ENCODE data around the gene IWS1. TPM values are rescaled to one million over a fixed set of nuclear protein-coding genes. Genes with fewer than 3 reads are reported as not detected.

Gene IWS1
- total and polyA plus RNA-seq, 9 of the 15 experiments (the other 6 are each of a cell fraction or from before 2014, with no cell fraction given): 20.8 to 67.2 (median 46.6) TPM

GRCh38 chr2:127526132-127527000 lies at the start of gene IWS1 (continued):
- no peak for TF ChIP-seq BRF2 (IDR thresholded peaks at IDR 0.05; ENCODE audit: borderline replicate concordance, insufficient read depth, insufficient read length)
- no peak for TF ChIP-seq MAFG (tag; conservative IDR thresholded peaks at IDR 0.05)
- no peak for TF ChIP-seq ZNF655 (CRISPR knock-in tag; IDR thresholded peaks at IDR 0.05)
- TF ChIP-seq ZNF311 (CRISPR knock-in tag; IDR thresholded peaks at IDR 0.05): no peak
- TF ChIP-seq ZBTB12 (CRISPR knock-in tag; IDR thresholded peaks at IDR 0.05): peak; percentile 76
- no peak for TF ChIP-seq POU5F1 (IDR thresholded peaks at IDR 0.05; ENCODE audit: borderline replicate concordance, low read depth, low read length, partially characterized antibody)
- TF ChIP-seq EP300 (IDR thresholded peaks at IDR 0.05; ENCODE audit: low read length): peak; percentile 9; the same call in 1 of the 2 replicates
- TF ChIP-seq NFIX (CRISPR knock-in tag; IDR thresholded peaks at IDR 0.05; ENCODE audit: low read depth): no peak
- peak; percentile 93 for TF ChIP-seq RBBP5 (IDR thresholded peaks at IDR 0.05; ENCODE audit: borderline replicate concordance, insufficient read depth, low read length, poor library complexity, severe bottlenecking)
- TF ChIP-seq GABPB2 (CRISPR knock-in tag; conservative IDR thresholded peaks at IDR 0.05): no peak
- TF ChIP-seq ZNF589 (CRISPR knock-in tag; IDR thresholded peaks at IDR 0.05; ENCODE audit: low read depth): peak; percentile 67; the same call in 1 of the 2 replicates
- TF ChIP-seq SAFB2 (IDR thresholded peaks at IDR 0.05; ENCODE audit: borderline replicate concordance, low read depth, low read length, severe bottlenecking): no peak
- TF ChIP-seq NCOA6 (IDR thresholded peaks at IDR 0.05): no peak
- TF ChIP-seq HLTF (IDR thresholded peaks at IDR 0.05): no peak
- TF ChIP-seq L3MBTL2 (IDR thresholded peaks at IDR 0.05): peak; percentile 81
- no peak for TF ChIP-seq ZNF511 (CRISPR knock-in tag; IDR thresholded peaks at IDR 0.05)
- TF ChIP-seq GABPB1 (CRISPR knock-in tag; IDR thresholded peaks at IDR 0.05): peak; percentile 68
- TF ChIP-seq EGR1 (conservative IDR thresholded peaks at IDR 0.05): peak; percentile 70
- no peak; the same call in none of the 2 replicates for TF ChIP-seq ZNF766 (CRISPR knock-in tag; conservative IDR thresholded peaks at IDR 0.05)
- no peak for TF ChIP-seq IRF2 (CRISPR knock-in tag; IDR thresholded peaks at IDR 0.05)
- no peak for TF ChIP-seq POLR2AphosphoS2 (IDR thresholded peaks at IDR 0.05; ENCODE audit: low read length)
- no peak for TF ChIP-seq ZNF146 (CRISPR knock-in tag; IDR thresholded peaks at IDR 0.05; ENCODE audit: unreplicated experiment)
- TF ChIP-seq ZBTB9 (CRISPR knock-in tag; IDR thresholded peaks at IDR 0.05): no peak
- no peak for TF ChIP-seq TRIM28 (IDR thresholded peaks at IDR 0.05)
